Esophagus muscularis mucosa (tissue), 4 donors: Measurements from ENCODE around the gene TRPT1.

Source experiments
- CTCF ChIP-seq, 3 experiments: fragments of 200-600 bp in 2 of 3; fragments of 450-650 bp in 1 of 3; sonication (generic) in 2 of 3; IDR thresholded peaks; one replicate each; pipeline ENCODE4 v1.5.1; 2017 to 2019; ENCODE audit warnings: antibody characterized with exemption in 3 of 3, mild to moderate bottlenecking in 2 of 3, moderate library complexity in 1 of 3
- EP300 ChIP-seq: sonication (generic); formaldehyde crosslinking; IDR thresholded peaks from one replicate; pipeline ENCODE4 v1.6.1; 2017; ENCODE audit warnings: antibody characterized with exemption
- POLR2AphosphoS5 ChIP-seq, 2 donors: sonication (generic); formaldehyde crosslinking; IDR thresholded peaks; one replicate each; pipeline ENCODE4 v1.6.1; 2017; ENCODE audit warnings: antibody characterized with exemption in 2 of 2

- TF ChIP-seq EP300 = no peak
- TF ChIP-seq POLR2AphosphoS5 (IDR thresholded peaks at IDR 0.05) = no peak
- peak in 1 of 3 experiments; percentile 1 for TF ChIP-seq CTCF (IDR thresholded peaks at IDR 0.05)
Measured at GRCh38 chr11:64247729-64248531, 21.9 kb upstream of the TRPT1 start.
